SK-N-SH treated with all-trans-retinoic acid at 6 μM for 48 hours (cell line): ENCODE measurements around the gene UBXN6.

Experiments
- ARNTL ChIP-seq: fragments of 450-650 bp; formaldehyde crosslinking; IDR thresholded peaks from 2 replicates; pipeline ENCODE4 v1.5.0; 2020; ENCODE audit warnings: low read depth, mild to moderate bottlenecking, moderate library complexity, borderline replicate concordance
- BACH2 ChIP-seq: fragments of 250-450 bp; sonication (Bioruptor Pico); IDR thresholded peaks from 2 replicates; pipeline ENCODE4 v1.9.0; 2021; ENCODE audit warnings: mild to moderate bottlenecking, borderline replicate concordance
- ESRRG ChIP-seq: fragments of 250-450 bp; sonication (Bioruptor Pico); IDR thresholded peaks from 2 replicates; pipeline ENCODE4 v1.6.1; 2021; ENCODE audit warnings: mild to moderate bottlenecking
- ISL1 ChIP-seq: fragments of 250-450 bp; sonication (Bioruptor Pico); IDR thresholded peaks from 2 replicates; pipeline ENCODE4 v2.1.2; 2022; ENCODE audit warnings: mild to moderate bottlenecking, moderate library complexity
- OSR1 ChIP-seq: fragments of 250-450 bp; sonication (Bioruptor Pico); IDR thresholded peaks from 2 replicates; pipeline ENCODE4 v1.8.0; 2022; ENCODE audit warnings: moderate library complexity, mild to moderate bottlenecking, inconsistent platforms
- PPARA ChIP-seq: fragments of 250-450 bp; sonication (Bioruptor Pico); IDR thresholded peaks from 2 replicates; pipeline ENCODE4 v1.5.0; 2020; ENCODE audit warnings: mild to moderate bottlenecking, borderline replicate concordance
- RARB ChIP-seq: fragments of 250-450 bp; sonication (Bioruptor Pico); IDR thresholded peaks from 2 replicates; pipeline ENCODE4 v1.8.0; 2021; ENCODE audit warnings: mild to moderate bottlenecking, moderate library complexity
- SNAI2 ChIP-seq: fragments of 250-450 bp; sonication (Bioruptor Pico); IDR thresholded peaks from 2 replicates; pipeline ENCODE4 v1.5.0; 2020; ENCODE audit warnings: mild to moderate bottlenecking, moderate library complexity
- ZC3H10 ChIP-seq: fragments of 250-450 bp; sonication (Bioruptor Pico); IDR thresholded peaks from 2 replicates; pipeline ENCODE4 v1.5.1; 2021; ENCODE audit warnings: mild to moderate bottlenecking, moderate library complexity
- ZFP3 ChIP-seq: fragments of 250-450 bp; sonication (Bioruptor Pico); IDR thresholded peaks from 2 replicates; pipeline ENCODE4 v1.5.0; 2020; ENCODE audit warnings: mild to moderate bottlenecking, moderate library complexity
- ZNF8 ChIP-seq: fragments of 450-650 bp; formaldehyde crosslinking; IDR thresholded peaks from 2 replicates; pipeline ENCODE4 v1.5.0; 2020; ENCODE audit warnings: mild to moderate bottlenecking, moderate library complexity
- TF ChIP-seq, protein P1 (sequence below): fragments of 250-450 bp; sonication (Bioruptor Pico); IDR thresholded peaks from 2 replicates; pipeline ENCODE4 v1.8.0; 2020; ENCODE audit warnings: mild to moderate bottlenecking, moderate library complexity, borderline replicate concordance
- TF ChIP-seq, protein P2 (sequence below): fragments of 250-450 bp; sonication (Bioruptor Pico); IDR thresholded peaks from 2 replicates; pipeline ENCODE4 v1.5.1; 2020; ENCODE audit warnings: low read depth, mild to moderate bottlenecking, moderate library complexity
- TF ChIP-seq, protein P3 (sequence below): fragments of 250-450 bp; sonication (Bioruptor Pico); IDR thresholded peaks from 2 replicates; pipeline ENCODE4 v1.8.0; 2021; ENCODE audit warnings: low read depth, mild to moderate bottlenecking, moderate library complexity, borderline replicate concordance

DNA sequence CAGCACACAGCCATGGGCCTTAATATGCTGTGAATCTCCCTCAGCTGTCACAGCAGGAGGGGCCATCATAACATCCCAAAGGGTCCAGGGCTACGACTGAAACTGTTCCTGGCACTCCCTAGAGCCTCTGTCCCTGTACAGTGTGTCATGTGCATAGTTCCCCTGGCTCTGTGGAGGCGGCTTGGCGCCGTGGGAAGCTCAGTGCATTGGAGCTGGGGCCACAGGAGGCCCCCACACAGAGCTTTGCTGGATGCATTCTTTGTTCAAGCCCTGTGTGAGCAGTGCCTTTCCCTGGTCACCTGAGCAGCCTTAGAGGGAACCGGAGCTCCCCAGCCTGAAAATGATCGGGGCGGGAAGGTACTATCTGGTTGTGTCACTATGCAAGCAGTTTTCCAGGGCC is 21.4 kb downstream of the UBXN6 start:
- TF ChIP-seq, protein P1, sequence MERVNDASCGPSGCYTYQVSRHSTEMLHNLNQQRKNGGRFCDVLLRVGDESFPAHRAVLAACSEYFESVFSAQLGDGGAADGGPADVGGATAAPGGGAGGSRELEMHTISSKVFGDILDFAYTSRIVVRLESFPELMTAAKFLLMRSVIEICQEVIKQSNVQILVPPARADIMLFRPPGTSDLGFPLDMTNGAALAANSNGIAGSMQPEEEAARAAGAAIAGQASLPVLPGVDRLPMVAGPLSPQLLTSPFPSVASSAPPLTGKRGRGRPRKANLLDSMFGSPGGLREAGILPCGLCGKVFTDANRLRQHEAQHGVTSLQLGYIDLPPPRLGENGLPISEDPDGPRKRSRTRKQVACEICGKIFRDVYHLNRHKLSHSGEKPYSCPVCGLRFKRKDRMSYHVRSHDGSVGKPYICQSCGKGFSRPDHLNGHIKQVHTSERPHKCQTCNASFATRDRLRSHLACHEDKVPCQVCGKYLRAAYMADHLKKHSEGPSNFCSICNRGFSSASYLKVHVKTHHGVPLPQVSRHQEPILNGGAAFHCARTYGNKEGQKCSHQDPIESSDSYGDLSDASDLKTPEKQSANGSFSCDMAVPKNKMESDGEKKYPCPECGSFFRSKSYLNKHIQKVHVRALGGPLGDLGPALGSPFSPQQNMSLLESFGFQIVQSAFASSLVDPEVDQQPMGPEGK (CRISPR knock-in tag) = no peak
- no peak for TF ChIP-seq BACH2
- no peak for TF ChIP-seq ARNTL (CRISPR knock-in tag)
- TF ChIP-seq RARB (CRISPR knock-in tag) = no peak
- no peak for TF ChIP-seq ZFP3
- TF ChIP-seq ISL1 (CRISPR knock-in tag) = no peak
- no peak for TF ChIP-seq SNAI2
- no peak for TF ChIP-seq OSR1 (CRISPR knock-in tag)
- TF ChIP-seq, protein P2, sequence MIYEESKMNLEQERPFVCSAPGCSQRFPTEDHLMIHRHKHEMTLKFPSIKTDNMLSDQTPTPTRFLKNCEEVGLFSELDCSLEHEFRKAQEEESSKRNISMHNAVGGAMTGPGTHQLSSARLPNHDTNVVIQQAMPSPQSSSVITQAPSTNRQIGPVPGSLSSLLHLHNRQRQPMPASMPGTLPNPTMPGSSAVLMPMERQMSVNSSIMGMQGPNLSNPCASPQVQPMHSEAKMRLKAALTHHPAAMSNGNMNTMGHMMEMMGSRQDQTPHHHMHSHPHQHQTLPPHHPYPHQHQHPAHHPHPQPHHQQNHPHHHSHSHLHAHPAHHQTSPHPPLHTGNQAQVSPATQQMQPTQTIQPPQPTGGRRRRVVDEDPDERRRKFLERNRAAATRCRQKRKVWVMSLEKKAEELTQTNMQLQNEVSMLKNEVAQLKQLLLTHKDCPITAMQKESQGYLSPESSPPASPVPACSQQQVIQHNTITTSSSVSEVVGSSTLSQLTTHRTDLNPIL (CRISPR knock-in tag) = no peak
- TF ChIP-seq PPARA = no peak
- TF ChIP-seq ESRRG (CRISPR knock-in tag) = no peak
- TF ChIP-seq ZNF8 (CRISPR knock-in tag) = no peak
- TF ChIP-seq, protein P3, sequence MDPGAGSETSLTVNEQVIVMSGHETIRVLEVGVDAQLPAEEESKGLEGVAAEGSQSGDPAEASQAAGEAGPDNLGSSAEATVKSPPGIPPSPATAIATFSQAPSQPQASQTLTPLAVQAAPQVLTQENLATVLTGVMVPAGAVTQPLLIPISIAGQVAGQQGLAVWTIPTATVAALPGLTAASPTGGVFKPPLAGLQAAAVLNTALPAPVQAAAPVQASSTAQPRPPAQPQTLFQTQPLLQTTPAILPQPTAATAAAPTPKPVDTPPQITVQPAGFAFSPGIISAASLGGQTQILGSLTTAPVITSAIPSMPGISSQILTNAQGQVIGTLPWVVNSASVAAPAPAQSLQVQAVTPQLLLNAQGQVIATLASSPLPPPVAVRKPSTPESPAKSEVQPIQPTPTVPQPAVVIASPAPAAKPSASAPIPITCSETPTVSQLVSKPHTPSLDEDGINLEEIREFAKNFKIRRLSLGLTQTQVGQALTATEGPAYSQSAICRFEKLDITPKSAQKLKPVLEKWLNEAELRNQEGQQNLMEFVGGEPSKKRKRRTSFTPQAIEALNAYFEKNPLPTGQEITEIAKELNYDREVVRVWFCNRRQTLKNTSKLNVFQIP (CRISPR knock-in tag) = no peak
- no peak for TF ChIP-seq ZC3H10
